HK-2 (cell line): ENCODE data around the gene KIF25.
A peak's percentile ranks its signal among the peaks of the same experiment; 100 is the strongest.
"Not testable (repeated sequence)": the region's sequence is repeated elsewhere in the genome, so short reads cannot be mapped to it uniquely, and the experiment has no call there.

Source experiments
- DNase-seq: peaks from one replicate; pipeline ENCODE4 v3.0.0-alpha.2; 2018; ENCODE audit not compliant: unreplicated experiment

The KIF25 gene

GRCh38 chr6:168070804-168071203 is 73.3 kb downstream of the KIF25 start:
- DNase-seq, result no peak

- no peak for DNase-seq
Measured at GRCh38 chr6:168071620-168072019, 74.1 kb downstream of the KIF25 start.

- DNase-seq, result no peak
Measured at GRCh38 chr6:168072261-168072660, 74.8 kb downstream of the KIF25 start.

- no peak for DNase-seq
Measured at GRCh38 chr6:168072730-168073129, 75.3 kb downstream of the KIF25 start.

- no peak for DNase-seq
Measured at GRCh38 chr6:168073937-168074730, 76.7 kb downstream of the KIF25 start.

- DNase-seq, result no peak
Measured at GRCh38 chr6:168075216-168075615, 77.7 kb downstream of the KIF25 start.

GRCh38 chr6:168075787-168076202 is 78.3 kb downstream of the KIF25 start:
- DNase-seq, result no peak

GRCh38 chr6:168077401-168077800 is 79.9 kb downstream of the KIF25 start:
- not testable (repeated sequence) for DNase-seq

- DNase-seq, result no peak
Measured at GRCh38 chr6:168078175-168078942, 80.9 kb downstream of the KIF25 start.

GRCh38 chr6:168078943-168079405 is 81.5 kb downstream of the KIF25 start, which contains the start of gene FRMD1:
FRMD1 (minus strand) TSS chr6:168079212; CDS start chr6:168079094, 118 bp downstream.
- DNase-seq, result no peak

- no peak for DNase-seq
Measured at GRCh38 chr6:168080393-168081077, 83.1 kb downstream of the KIF25 start.

- no peak for DNase-seq
Measured at GRCh38 chr6:168081858-168082546, 84.5 kb downstream of the KIF25 start.

- DNase-seq, result no peak
Measured at GRCh38 chr6:168082860-168083513, 85.5 kb downstream of the KIF25 start.

- DNase-seq, result no peak
Measured at GRCh38 chr6:168083514-168083885, 86.0 kb downstream of the KIF25 start.

- no peak for DNase-seq
Measured at GRCh38 chr6:168084465-168085160, 87.1 kb downstream of the KIF25 start.

GRCh38 chr6:168086066-168086465 is 88.6 kb downstream of the KIF25 start:
- no peak for DNase-seq

- DNase-seq, result no peak
Measured at GRCh38 chr6:168086616-168087015, 89.1 kb downstream of the KIF25 start.

- DNase-seq, result no peak
Measured at GRCh38 chr6:168087436-168088160, 90.1 kb downstream of the KIF25 start.

- DNase-seq, result peak; percentile 7
Measured at GRCh38 chr6:168088161-168089053, 90.9 kb downstream of the KIF25 start.
